VCaP (cell line): ENCODE data around the gene DNAAF5.
A peak's percentile ranks its signal among the peaks of the same experiment; 100 is the strongest.

Experiments
- H3K27ac ChIP-seq: fragments of 450-650 bp; 2 replicates; pipeline ENCODE4 v1.5.1; 2017
- TF ChIP-seq, protein P1 (sequence below): fragments of 450-650 bp; conservative IDR thresholded peaks from 2 replicates; pipeline ENCODE4 v1.5.1; 2017; ENCODE audit warnings: mild to moderate bottlenecking, moderate library complexity

Gene DNAAF5

DNA sequence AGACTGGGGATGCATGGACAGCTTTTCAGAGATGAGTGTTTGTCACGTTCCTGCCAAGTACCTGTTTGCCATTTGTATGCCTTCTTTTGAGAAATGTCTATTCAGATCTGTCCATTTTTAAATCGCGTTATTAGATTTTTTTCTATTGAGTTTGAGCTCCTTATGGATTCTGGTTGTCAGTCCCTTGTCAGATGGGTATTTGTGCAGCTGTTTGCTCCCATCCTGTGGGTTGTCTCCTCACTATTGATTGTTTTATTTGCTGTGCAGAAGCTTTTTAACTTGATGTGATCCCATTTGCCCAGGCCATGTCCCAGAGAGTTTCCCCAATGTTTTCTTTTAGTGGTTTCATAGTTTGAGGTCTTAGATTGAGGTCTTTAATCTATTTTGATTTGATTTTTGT is 6.1 kb downstream of the DNAAF5 start:
- TF ChIP-seq, protein P1, sequence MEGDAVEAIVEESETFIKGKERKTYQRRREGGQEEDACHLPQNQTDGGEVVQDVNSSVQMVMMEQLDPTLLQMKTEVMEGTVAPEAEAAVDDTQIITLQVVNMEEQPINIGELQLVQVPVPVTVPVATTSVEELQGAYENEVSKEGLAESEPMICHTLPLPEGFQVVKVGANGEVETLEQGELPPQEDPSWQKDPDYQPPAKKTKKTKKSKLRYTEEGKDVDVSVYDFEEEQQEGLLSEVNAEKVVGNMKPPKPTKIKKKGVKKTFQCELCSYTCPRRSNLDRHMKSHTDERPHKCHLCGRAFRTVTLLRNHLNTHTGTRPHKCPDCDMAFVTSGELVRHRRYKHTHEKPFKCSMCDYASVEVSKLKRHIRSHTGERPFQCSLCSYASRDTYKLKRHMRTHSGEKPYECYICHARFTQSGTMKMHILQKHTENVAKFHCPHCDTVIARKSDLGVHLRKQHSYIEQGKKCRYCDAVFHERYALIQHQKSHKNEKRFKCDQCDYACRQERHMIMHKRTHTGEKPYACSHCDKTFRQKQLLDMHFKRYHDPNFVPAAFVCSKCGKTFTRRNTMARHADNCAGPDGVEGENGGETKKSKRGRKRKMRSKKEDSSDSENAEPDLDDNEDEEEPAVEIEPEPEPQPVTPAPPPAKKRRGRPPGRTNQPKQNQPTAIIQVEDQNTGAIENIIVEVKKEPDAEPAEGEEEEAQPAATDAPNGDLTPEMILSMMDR: no peak
- H3K27ac ChIP-seq: peak overlapping the region; percentile 11; the same call in 1 of the 2 replicates

DNA sequence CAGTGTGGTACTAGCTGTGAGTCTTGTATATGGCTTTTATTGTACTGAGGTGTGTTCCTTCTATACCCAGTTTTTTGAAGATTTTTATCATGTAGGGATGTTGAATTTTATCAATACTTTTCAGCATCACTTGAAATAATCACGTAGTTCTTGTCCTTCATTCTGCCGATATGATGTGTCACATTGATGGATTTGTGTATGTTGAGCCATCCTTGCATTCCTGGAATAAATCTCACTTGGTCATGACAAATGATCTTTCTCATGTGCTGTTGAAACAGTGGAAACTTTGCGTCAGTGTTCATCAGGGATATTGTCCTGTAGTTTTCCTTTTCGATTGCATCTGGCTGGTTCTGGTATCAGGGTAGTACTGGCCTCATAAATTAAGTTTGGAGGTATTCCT is 7.7 kb downstream of the DNAAF5 start:
- TF ChIP-seq, protein P1: no peak
- H3K27ac ChIP-seq: no peak overlapping the region

DNA sequence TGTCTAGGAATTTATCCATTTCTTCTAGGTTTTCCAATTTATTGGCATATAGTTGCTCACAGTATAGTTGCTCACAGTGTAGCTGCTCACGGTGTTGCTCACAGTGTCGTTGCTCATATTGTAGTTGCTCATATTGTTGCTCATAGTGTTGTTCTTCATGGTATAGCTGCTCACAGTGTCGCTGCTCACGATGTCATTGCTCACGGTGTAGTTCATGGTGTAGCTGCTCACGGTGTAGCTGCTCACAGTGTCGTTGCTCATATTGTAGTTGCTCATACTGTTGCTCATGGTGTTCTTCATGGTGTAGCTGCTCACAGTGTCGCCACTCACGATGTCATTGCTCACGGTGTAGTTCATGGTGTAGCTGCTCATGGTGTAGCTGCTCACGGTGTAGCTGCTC is 8.3 kb downstream of the DNAAF5 start:
- TF ChIP-seq, protein P1: no peak
- no peak overlapping the region for H3K27ac ChIP-seq

DNA sequence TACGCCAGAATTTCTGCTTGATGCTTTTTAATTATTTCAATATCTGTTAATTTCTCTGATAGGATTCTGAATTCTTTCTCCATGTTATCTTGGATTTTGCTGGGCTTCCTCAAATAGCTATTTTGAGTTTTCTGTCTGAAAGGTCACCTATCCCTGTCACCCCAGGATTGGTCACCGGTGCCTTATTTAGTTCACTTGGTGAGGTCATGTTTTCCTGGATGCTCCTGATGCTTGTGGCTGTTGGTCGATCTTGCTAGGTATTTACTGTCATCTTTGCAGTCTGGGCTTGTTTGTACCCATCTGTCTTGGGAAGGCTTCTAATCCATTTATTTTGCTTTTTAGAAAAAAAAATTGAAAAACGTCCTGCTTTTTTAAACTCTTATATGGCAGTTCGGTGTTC is 11.7 kb downstream of the DNAAF5 start:
- TF ChIP-seq, protein P1: no peak
- peak overlapping the region; percentile 44 for H3K27ac ChIP-seq

DNA sequence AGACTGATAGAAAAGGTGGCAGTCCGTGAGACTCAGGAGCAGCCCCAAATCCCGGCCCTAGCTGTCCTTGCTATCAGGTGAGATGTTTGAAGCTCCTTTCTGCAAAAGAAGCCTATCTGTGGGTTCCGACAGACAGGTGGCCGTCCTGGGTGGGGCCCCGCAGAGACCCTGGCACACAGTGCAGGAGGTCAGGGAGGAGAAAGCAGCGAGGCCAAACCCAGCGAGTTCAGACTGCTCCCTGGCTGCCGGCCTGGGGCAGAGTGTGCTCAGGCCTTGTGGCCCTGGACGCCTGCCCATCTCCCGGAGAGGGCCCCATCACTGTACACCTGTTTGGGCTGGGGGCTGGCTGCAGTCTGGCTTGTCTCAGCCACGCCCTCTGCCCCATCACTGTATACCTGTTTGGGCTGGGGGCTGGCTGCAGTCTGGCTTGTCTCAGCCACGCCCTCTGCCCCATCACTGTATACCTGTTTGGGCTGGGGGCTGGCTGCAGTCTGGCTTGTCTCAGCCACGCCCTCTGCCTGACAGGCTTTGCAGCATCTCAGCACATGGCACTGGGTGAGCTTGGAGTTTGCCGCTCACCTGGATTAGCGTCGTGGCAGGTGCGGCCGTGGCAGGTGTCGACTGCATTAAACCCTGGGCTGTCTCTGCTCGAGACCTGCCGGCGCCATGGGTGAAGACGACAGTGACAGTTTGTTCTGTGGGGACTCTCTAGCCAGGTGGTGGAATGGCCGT is 12.4 kb downstream of the DNAAF5 start:
- TF ChIP-seq, protein P1: no peak

DNA sequence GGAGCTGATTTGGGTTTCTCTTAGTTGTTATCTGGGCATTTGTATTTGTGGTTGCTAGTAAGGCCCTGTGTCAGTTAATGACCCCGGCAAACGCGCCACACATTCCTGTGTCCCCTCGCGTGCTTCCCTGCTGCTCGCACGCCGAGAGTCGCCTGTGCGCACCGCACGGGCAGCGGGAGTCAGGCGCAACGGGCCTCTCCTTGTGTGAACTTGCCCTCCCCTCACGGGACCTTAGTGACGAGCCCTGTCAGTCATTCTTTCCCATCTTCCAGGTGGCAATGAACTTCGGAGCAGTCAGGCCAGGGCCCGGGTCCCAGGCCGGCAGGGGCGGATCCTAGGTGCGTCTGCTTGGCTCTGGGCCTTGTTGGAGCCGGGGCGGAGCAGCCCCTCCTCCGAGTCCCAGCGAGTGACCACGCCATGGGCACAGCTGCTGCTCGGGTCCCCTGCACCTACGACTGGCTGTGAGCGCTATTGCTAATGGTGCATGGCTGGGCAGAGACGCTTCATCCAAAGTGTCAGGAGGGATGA is 13.0 kb downstream of the DNAAF5 start:
- TF ChIP-seq, protein P1: no peak
- peak overlapping the region; percentile 44; the same call in 1 of the 2 replicates for H3K27ac ChIP-seq

More for the DNA sequence above, 12.4 kb downstream of the DNAAF5 start:
- H3K27ac ChIP-seq: peak overlapping the region; percentile 44

DNA sequence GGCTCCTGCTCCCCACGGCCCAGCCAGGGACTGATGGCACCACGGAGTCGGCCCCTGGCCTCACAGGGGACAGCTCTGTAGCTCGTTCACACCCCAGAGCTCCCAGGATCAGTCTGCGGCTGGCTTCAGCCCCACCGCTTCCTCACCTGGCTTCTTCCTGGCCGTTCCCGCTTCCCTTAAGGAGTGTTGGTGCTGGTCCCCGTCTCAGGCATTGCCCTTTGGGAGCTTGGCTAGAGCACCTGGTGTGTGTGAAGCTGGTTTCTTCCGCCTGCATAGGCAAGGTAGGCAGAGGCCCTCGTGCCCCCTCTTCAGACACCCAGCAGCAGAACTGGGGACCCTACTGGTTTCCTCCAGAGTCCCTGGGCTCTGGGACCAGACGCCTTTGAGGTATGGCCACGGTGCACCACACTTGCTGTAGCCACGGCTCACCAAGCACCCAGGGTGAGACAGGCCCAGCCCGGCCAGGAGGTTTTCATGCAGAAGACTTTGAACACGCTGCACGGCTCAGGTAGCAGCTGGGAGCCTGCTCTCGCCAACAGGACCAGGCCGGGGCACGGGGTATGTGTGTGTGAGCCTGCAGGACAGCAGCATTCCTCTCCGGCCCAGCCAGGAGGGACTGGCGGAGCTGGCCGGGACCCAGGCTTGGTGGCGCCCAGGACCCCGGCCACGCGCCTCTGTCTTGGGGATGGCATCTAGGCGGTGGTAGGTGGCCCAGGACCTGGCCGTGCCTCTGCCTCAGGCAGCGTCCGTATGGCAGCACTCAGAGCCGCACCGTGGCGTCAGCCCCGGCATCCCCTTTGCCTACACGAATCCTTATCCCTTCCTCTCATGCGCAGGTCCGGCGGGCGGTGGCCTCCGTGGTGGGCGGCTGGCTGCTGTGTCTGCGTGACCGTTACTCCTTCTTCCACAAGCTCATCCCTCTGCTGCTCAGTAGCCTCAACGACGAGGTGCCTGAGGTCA is 13.8 kb downstream of the DNAAF5 start:
- TF ChIP-seq, protein P1: no peak
- no peak overlapping the region for H3K27ac ChIP-seq
